ENCODE data around the gene COMMD1.
"Not testable (repeated sequence)": the region's sequence is repeated elsewhere in the genome, so short reads cannot be mapped to it uniquely, and the experiment has no call there.

Gene COMMD1

DNA sequence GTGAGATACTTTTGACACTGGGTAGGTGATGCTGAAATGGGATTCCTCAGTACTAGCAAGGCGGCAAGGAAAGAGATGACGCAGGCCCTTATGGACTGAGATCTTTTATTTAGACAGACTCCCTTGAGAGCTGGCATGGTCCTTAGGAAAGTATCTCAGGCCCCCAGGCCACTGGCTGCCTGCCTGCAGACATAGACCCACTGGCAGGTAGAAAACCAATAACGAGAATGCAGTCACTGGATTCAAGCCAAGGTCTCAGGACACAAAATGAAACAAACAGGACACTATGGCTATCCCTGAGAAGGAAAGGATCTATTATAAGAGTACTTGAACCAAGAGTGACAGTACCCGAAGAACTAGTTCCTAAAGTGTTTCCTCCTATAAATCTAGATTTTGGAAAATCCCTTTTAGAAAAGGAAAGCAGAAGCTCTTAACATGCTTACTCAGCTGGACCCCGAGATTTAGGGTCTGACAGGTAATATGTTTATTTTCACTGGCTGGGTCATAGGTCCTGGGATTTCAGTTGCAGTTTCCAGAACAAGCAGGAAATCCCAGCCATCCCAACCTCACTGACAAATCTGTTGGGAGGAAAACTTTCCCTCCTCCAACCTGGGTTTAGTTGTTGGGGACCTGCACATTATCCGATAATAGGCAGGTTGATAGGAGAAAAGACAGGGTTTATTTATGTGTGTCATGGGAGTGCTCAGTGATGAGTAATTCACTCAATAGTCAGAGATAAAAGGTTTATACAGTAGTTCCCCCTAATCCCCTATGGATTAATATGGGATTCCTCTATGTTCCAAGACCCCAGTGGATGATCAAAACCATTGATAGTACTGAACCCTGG lies 44.5 kb downstream of the COMMD1 start:
- ChIA-PET POLR2A (no interaction called here), CTCF (interaction anchor here (1.9 kb wide), 1 partner anchor 10 kb away, joined by 6 read pairs; no protein-coding TSS in a partner anchor)
- DNase-seq (ENCODE audit: extremely low spot score) = no peak
- TF ChIP-seq, protein P1, sequence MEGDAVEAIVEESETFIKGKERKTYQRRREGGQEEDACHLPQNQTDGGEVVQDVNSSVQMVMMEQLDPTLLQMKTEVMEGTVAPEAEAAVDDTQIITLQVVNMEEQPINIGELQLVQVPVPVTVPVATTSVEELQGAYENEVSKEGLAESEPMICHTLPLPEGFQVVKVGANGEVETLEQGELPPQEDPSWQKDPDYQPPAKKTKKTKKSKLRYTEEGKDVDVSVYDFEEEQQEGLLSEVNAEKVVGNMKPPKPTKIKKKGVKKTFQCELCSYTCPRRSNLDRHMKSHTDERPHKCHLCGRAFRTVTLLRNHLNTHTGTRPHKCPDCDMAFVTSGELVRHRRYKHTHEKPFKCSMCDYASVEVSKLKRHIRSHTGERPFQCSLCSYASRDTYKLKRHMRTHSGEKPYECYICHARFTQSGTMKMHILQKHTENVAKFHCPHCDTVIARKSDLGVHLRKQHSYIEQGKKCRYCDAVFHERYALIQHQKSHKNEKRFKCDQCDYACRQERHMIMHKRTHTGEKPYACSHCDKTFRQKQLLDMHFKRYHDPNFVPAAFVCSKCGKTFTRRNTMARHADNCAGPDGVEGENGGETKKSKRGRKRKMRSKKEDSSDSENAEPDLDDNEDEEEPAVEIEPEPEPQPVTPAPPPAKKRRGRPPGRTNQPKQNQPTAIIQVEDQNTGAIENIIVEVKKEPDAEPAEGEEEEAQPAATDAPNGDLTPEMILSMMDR (IDR thresholded peaks at IDR 0.05; ENCODE audit: control extremely low read depth, extremely low read depth, low read depth, missing control alignments) = no peak

- ChIA-PET POLR2A (no interaction called here), CTCF (interaction anchor here (1.9 kb wide), 1 partner anchor 9 kb away, joined by 6 read pairs; no protein-coding TSS in a partner anchor)
- DNase-seq (ENCODE audit: extremely low spot score) = no peak
- TF ChIP-seq, protein P1 (IDR thresholded peaks at IDR 0.05; ENCODE audit: control extremely low read depth, extremely low read depth, low read depth, missing control alignments) = no peak
Measured at GRCh38 chr2:61950571-61951315, 45.3 kb downstream of the COMMD1 start.

GRCh38 chr2:61951881-61952280 lies 46.4 kb downstream of the COMMD1 start:
- POLR2A ChIA-PET = no interaction called here
- no peak for DNase-seq (ENCODE audit: extremely low spot score)
- TF ChIP-seq, protein P1 (IDR thresholded peaks at IDR 0.05; ENCODE audit: control extremely low read depth, extremely low read depth, low read depth, missing control alignments) = no peak
- CTCF ChIA-PET = interaction anchor here (0.6 to 1.3 kb wide), 4 partner anchors 8 to 381 kb away, joined by 3 read pairs; no protein-coding TSS in a partner anchor

GRCh38 chr2:61952288-61952687 lies 46.8 kb downstream of the COMMD1 start:
- TF ChIP-seq, protein P1 (IDR thresholded peaks at IDR 0.05; ENCODE audit: control extremely low read depth, extremely low read depth, low read depth, missing control alignments) = no peak
- DNase-seq (ENCODE audit: extremely low spot score) = no peak
- CTCF ChIA-PET = interaction anchor here (0.7 to 1.3 kb wide), 3 partner anchors 9 to 380 kb away, joined by 3 read pairs; no protein-coding TSS in a partner anchor
- POLR2A ChIA-PET = no interaction called here

DNA sequence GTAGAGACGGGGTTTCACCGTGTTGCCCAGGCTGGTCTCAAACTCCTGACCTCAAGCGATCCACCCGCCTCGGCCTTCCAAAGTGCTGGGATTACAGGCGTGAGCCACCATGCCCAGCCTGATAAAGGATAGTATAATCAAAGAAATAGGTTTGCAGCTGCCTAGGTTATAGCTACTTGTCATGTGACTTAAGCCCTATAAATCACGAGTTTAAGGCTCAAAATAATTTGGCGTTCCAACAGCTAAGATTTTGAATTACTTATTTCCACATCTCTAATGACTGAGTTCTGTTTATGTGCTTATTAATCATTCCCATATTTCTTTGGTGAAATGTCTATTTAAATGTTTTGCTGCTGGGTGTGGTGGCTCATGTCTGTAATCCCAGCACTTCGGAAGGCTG lies 49.4 kb downstream of the COMMD1 start:
- CTCF ChIA-PET = interaction anchor here (0.7 to 1.6 kb wide), 8 partner anchors 10 to 246 kb away, joined by 3 to 4 read pairs (median 4); no protein-coding TSS in a partner anchor
- POLR2A ChIA-PET; DNase-seq (ENCODE audit: extremely low spot score): not testable (repeated sequence)

GRCh38 chr2:61959381-61960293 lies 54.2 kb downstream of the COMMD1 start:
- no peak for DNase-seq (ENCODE audit: extremely low spot score)
- ChIA-PET POLR2A (no interaction called here), CTCF (interaction anchor here (0.6 to 2.0 kb wide), 5 partner anchors 9 to 497 kb away, joined by 3 to 6 read pairs (median 3); no protein-coding TSS in a partner anchor)
- TF ChIP-seq, protein P1 (IDR thresholded peaks at IDR 0.05; ENCODE audit: control extremely low read depth, extremely low read depth, low read depth, missing control alignments) = no peak

Measured in GM10248 (cell line).